GM10248 (cell line): ENCODE results near the gene ARHGAP40.

Experiments used
- CTCF ChIA-PET: fragments of 300-600 bp; sonication (Branson Sonifier 250); formaldehyde crosslinking; extraction: SDS; loops from one replicate; lab custom pipeline; 2021; ENCODE audit warnings: antibody characterized with exemption; lab: Yijun Ruan, JAX
- POLR2A ChIA-PET: fragments of 350-650 bp; sonication (Branson Sonifier 250); formaldehyde crosslinking; extraction: SDS; loops from one replicate; lab custom pipeline; 2020; ENCODE audit warnings: antibody characterized with exemption; lab: Yijun Ruan, JAX
- DNase-seq: peaks from one replicate; pipeline ENCODE4 v3.0.0; 2012; ENCODE audit errors: extremely low spot score
- TF ChIP-seq, protein P1 (sequence below): IDR thresholded peaks from 2 replicates; pipeline ENCODE4 v1.5.1; 2012; ENCODE audit warnings: mild to moderate bottlenecking, low read depth; ENCODE audit errors: extremely low read depth, missing control alignments, control extremely low read depth

Gene ARHGAP40

DNA sequence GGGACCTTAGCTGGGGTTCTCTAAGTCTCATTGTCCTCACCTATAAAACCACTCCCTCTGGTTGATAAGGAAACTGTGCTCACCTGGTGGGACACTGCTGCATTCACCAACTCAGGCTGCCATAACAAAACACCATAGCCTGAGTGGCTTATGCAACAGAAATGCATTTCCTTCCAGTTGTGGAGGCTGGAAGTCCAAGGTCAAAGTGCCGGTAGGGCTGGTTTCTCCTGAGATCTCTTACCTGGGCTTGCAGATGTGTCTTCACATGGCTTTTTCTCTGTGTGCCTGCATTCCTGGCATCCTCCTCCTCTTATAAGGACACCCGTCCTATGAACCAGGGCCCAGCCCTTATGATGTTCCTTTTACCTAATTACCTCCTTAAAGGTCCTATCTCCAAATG lies 62.7 kb downstream of the ARHGAP40 start:
- POLR2A ChIA-PET, result no interaction called here

DNA sequence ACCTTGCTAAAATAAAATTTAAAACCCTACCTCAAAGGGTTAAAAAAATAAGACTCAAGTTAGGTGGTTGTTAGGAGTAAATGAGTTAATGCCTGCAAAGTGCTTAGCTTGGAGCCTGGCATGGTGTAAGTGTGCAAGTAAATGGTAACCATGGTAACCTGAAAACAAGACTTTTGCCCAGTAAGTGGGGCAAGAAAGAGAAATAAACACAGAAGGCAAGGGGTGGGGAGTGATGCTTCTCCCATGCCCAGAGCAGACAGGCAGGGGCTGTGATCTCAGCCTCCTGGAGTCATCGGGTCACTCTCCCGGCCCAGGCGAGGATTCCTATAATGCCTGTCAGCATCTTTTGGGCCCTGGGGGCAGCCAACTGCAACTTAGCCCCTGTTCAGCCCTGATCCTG lies 63.5 kb downstream of the ARHGAP40 start:
- DNase-seq, result no peak
- POLR2A ChIA-PET, result no interaction called here
- CTCF ChIA-PET, result interaction anchor here (1.1 kb wide), 1 partner anchor 16 kb away, joined by 3 read pairs; no protein-coding TSS in a partner anchor

More for the DNA sequence above, 62.7 kb downstream of the ARHGAP40 start:
- TF ChIP-seq, protein P1, sequence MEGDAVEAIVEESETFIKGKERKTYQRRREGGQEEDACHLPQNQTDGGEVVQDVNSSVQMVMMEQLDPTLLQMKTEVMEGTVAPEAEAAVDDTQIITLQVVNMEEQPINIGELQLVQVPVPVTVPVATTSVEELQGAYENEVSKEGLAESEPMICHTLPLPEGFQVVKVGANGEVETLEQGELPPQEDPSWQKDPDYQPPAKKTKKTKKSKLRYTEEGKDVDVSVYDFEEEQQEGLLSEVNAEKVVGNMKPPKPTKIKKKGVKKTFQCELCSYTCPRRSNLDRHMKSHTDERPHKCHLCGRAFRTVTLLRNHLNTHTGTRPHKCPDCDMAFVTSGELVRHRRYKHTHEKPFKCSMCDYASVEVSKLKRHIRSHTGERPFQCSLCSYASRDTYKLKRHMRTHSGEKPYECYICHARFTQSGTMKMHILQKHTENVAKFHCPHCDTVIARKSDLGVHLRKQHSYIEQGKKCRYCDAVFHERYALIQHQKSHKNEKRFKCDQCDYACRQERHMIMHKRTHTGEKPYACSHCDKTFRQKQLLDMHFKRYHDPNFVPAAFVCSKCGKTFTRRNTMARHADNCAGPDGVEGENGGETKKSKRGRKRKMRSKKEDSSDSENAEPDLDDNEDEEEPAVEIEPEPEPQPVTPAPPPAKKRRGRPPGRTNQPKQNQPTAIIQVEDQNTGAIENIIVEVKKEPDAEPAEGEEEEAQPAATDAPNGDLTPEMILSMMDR, result no peak
- CTCF ChIA-PET, result interaction anchor here (2.0 kb wide), 1 partner anchor 16 kb away, joined by 7 read pairs; no protein-coding TSS in a partner anchor
- DNase-seq, result no peak

DNA sequence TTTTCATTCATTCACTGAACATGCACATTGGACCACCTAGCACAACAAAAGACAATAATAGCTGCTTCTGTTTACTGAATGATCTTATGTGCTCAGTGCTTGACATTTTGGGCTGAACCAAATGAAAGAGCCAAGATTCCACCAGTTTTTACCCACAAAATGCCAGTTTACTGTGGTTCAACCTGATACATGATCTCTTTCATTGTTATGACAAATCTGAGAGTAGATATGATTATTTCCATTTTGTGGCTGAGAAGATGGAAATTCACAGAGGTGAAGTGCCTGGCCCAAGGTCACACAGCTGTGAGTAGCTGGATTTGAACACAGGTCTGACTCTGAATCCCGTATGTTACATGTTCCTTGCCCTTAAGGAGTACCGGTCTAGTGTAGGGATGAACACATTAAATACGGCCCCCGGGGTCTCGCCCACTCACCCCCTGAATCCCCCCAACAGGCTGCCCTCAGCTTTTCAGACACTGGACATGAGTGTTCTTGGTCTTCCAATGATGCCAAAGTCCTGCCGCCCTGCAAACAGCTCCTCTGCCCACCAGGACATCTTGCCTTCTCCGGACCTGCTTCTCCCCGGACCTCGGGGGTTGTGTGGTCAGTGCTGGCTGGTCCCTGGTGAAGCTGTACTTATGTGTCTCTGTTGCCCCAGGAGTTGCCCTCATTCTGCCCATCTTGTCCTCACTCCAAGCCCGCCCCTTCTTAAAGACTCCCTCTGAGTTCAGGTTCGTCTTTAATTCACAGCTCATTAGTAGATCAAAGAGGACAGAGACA lies 64.1 kb downstream of the ARHGAP40 start:
- ChIA-PET CTCF (interaction anchor here (0.6 to 1.1 kb wide), 2 partner anchors 16 to 385 kb away, joined by 3 read pairs; no protein-coding TSS in a partner anchor), POLR2A (interaction anchor here (0.5 kb wide), 1 partner anchor 24 kb away, joined by 4 read pairs; no protein-coding TSS in a partner anchor)
- DNase-seq, result no peak
- TF ChIP-seq, protein P1, result no peak

More for the DNA sequence above, 63.5 kb downstream of the ARHGAP40 start:
- TF ChIP-seq, protein P1, result no peak

DNA sequence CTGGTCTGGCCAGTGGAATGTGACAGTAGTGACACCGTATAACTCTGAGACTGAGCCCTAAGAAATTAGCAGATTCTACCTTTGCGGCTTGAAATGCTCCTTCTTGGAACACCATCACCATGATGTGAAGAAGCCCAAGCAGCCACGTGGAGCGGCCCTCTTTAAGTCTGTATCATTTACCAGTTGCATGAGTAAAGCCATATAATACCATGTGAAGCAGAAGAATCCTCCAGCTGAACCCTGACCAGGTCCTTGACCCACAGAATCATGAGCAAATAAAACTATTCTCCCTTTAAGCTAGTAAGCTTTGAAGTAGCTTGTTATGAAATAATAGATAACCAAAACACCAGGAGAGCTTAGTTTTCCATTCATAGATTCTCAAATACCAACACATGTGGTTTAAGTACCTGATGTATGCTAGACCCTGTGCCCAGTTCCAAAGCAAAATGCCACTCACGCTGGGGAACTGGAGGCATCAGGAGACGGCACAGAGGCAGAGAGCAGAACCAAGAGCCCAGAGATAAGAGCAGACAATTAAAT lies 65.9 kb downstream of the ARHGAP40 start:
- TF ChIP-seq, protein P1, result no peak
- CTCF ChIA-PET, result interaction anchor here (0.7 to 1.9 kb wide), 3 partner anchors 8 to 22 kb away, joined by 3 to 14 read pairs (median 4); no protein-coding TSS in a partner anchor
- POLR2A ChIA-PET, result no interaction called here
- DNase-seq, result no peak

DNA sequence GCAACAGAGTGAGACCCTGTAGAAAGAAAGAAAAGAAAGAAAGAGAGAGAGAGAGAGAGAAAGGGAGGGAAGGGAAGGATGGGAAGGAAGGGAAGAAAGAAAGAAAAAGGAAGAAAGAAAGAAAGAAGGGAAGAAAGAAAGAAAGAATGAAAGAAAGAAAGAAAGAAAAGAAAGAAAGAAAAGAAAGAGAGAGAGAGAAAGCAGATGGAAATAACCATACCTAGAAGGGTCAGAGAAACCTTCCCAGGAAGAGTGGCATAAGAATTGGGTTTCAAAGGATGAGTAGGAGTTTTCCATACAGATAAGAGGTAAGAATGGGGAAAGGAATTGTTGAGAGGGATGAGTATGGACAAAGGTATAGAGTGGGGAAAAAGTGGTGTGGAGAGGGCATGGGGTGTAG lies 68.1 kb downstream of the ARHGAP40 start:
- no peak for DNase-seq
- POLR2A ChIA-PET, result no interaction called here
- TF ChIP-seq, protein P1, result no peak
- CTCF ChIA-PET, result interaction anchor here (5.5 kb wide), 1 partner anchor 10 kb away, joined by 31 read pairs; no protein-coding TSS in a partner anchor

DNA sequence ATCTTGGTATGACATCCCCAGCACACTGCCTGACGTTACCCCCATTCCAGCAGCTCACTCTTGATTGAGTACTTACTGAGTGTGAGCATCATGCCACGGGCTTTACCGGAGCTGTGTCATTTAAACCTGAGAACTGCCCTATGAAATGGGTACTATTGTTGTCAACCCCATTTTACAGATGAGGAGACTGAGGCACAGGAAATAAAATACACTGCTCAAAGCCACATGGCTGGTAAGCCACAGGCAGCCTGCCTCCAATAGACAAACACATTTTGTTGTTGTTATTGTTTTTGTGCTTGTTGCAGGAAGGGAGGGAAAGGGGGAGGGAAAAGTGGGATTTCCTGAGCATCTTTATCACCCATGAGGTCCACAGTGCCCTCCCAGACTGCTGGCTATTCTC lies 69.2 kb downstream of the ARHGAP40 start:
- TF ChIP-seq, protein P1, result no peak
- ChIA-PET CTCF (interaction anchor here (1.2 to 5.5 kb wide), 2 partner anchors 11 to 82 kb away, joined by 3 to 31 read pairs; no protein-coding TSS in a partner anchor), POLR2A (no interaction called here)
- no peak for DNase-seq
